Stomach (tissue), 9 donors: ENCODE results near the gene STEAP2. TPM values are rescaled to one million over a fixed set of nuclear protein-coding genes. Genes with fewer than 3 reads are reported as not detected.

Experiments
- DNase-seq, 2 donors: peaks; one replicate each; pipeline versions ENCODE4 v3.0.0 to v3.0.0-alpha.2; 2013 to 2019
- H3K27ac ChIP-seq, 5 donors: fragments of 200-600 bp in 4 of 5; sonication (generic) in 4 of 5; one replicate each; pipeline ENCODE4 v1.5.1; 2013 to 2019; ENCODE audit warnings: mild to moderate bottlenecking in 1 of 5, moderate library complexity in 1 of 5
- H3K27me3 ChIP-seq, 3 donors: fragments of 200-600 bp; sonication (generic); one replicate each; pipeline ENCODE4 v1.5.1; 2017 to 2019; ENCODE audit warnings: mixed run types in 1 of 3
- H3K36me3 ChIP-seq, 4 donors: fragments of 200-600 bp; sonication (generic); 1 replicate in 3 of 4; 2 replicates in 1 of 4; pipeline ENCODE4 v1.5.1; 2016 to 2019
- H3K4me1 ChIP-seq, 4 donors: fragments of 200-600 bp; sonication (generic); one replicate each; pipeline ENCODE4 v1.5.1; 2016 to 2019
- H3K4me3 ChIP-seq, 4 donors: fragments of 200-600 bp; sonication (generic) in 3 of 4; one replicate each; pipeline ENCODE4 v1.5.1; 2016 to 2019; ENCODE audit warnings: mild to moderate bottlenecking in 1 of 4
- H3K9me3 ChIP-seq, 4 donors: fragments of 200-600 bp; sonication (generic); one replicate each; pipeline ENCODE4 v1.5.1; 2016 to 2019
- CTCF ChIP-seq, 7 experiments: fragments of 450-650 bp in 4 of 7; fragments of 200-600 bp in 3 of 7; sonication (generic) in 3 of 7; IDR thresholded peaks; one replicate each; pipeline ENCODE4 v1.5.1; 2016 to 2019; ENCODE audit warnings: antibody characterized with exemption in 7 of 7, control low read depth in 2 of 7, mild to moderate bottlenecking in 1 of 7
- EP300 ChIP-seq: sonication (generic); formaldehyde crosslinking; IDR thresholded peaks from one replicate; pipeline ENCODE4 v1.6.1; 2017; ENCODE audit warnings: antibody characterized with exemption
- POLR2A ChIP-seq, 4 donors: fragments of 450-650 bp; IDR thresholded peaks; one replicate each; pipeline ENCODE4 v1.6.1; 2016; ENCODE audit warnings: antibody characterized with exemption in 4 of 4, control low read depth in 2 of 4, mild to moderate bottlenecking in 1 of 4, moderate library complexity in 1 of 4
- POLR2AphosphoS5 ChIP-seq, 3 donors: sonication (generic); formaldehyde crosslinking; IDR thresholded peaks; one replicate each; pipeline ENCODE4 v1.6.1; 2016; ENCODE audit warnings: antibody characterized with exemption in 3 of 3
- WGBS, 5 donors: extraction: QIAGEN DNeasy Blood & Tissue Kit in 3 of 5; methylation state at CpG; one replicate each; pipeline versions ENCODE4 v1.1.5 to v1.1.7; 2013 to 2018; 5-methylcytosine and 5-hydroxymethylcytosine counted together
- intact Hi-C: fragments of 100-400 bp; cut with DNase I; formaldehyde crosslinking; loops from one replicate; pipeline ENCODE4 v1.15.1; 2023; ENCODE audit warnings: low total_unique reads
- polyA plus RNA-seq, 3 donors: library from polyadenylated mRNA; stranded (reverse); fragments of 200-250 nt; gene quantifications; one replicate each; pipeline ENCODE4 v1.2.3, GENCODE V29; 2013
- total RNA-seq, 5 donors: library from RNA; depleted of rRNA; stranded (reverse); fragments of >200 nt; gene quantifications; one replicate each; pipeline versions ENCODE4 v1.1.0 to v1.2.3, GENCODE V29; 2014 to 2016
- donor health status: healthy with polysubstance abuse.
- donor health status: Bipolar disorder and iron deficiency.
- donor health status: healthy.

STEAP2 gene
- total and polyA plus RNA-seq, 8 donors = 0.92 to 52.7 (median 8.9) TPM

- 83 to 92% (median 88%) methylated on average over 5 of the region's 5 CpGs for WGBS, 5 donors
- no peak overlapping the region for H3K4me3 ChIP-seq
- intact Hi-C loops = no loop called here
- H3K4me1 ChIP-seq = peaks cover 0 to 7% (median 2%) of the 10 kb centered on the region in 4 donors
- H3K27ac ChIP-seq = peak overlapping the region in 2 of 5 donors; percentile 38 to 75
- no peak for TF ChIP-seq EP300
- TF ChIP-seq POLR2AphosphoS5 (IDR thresholded peaks at IDR 0.05) = no peak
- TF ChIP-seq CTCF (IDR thresholded peaks at IDR 0.05) = no peak
- no peak for TF ChIP-seq POLR2A (IDR thresholded peaks at IDR 0.05)
- no peaks in the 10 kb centered on the region for H3K9me3 ChIP-seq
- DNase-seq = peak in 1 of 2 donors; percentile 45
- H3K27me3 ChIP-seq = no peaks in the 10 kb centered on the region
- H3K36me3 ChIP-seq = peaks cover 0 to 7% (median 0%) of the 10 kb centered on the region in 4 donors
These were observed 11.5 kb downstream of the STEAP2 start for GRCh38 chr7:90222811-90223725.

GRCh38 chr7:90224195-90224594, 12.7 kb downstream of the STEAP2 start:
- Histone ChIP-seq H3K4me3 (no peak overlapping the region), H3K36me3 (peaks cover 0 to 7% (median 0%) of the 10 kb centered on the region in 4 donors), H3K4me1 (peaks cover 0 to 7% (median 2%) of the 10 kb centered on the region in 4 donors), H3K27ac (peak overlapping the region in 1 of 5 donors; percentile 75), H3K27me3 (no peaks in the 10 kb centered on the region), H3K9me3 (no peaks in the 10 kb centered on the region)
- WGBS, 5 donors = 64 to 77% (median 72%) methylated on average over 3 of the region's 3 CpGs
- no peak for DNase-seq
- intact Hi-C loops = no loop called here
- TF ChIP-seq POLR2A (IDR thresholded peaks at IDR 0.05) (no peak), POLR2AphosphoS5 (IDR thresholded peaks at IDR 0.05) (no peak), EP300 (no peak), CTCF (IDR thresholded peaks at IDR 0.05) (no peak)

GRCh38 chr7:90225181-90225580, 13.6 kb downstream of the STEAP2 start:
- intact Hi-C loops = no loop called here
- no peak overlapping the region for H3K27ac ChIP-seq
- H3K27me3 ChIP-seq = no peaks in the 10 kb centered on the region
- WGBS, 5 donors = 89 to 97% (median 94%) methylated on average over 3 of the region's 3 CpGs
- no peak for DNase-seq
- no peak overlapping the region for H3K4me3 ChIP-seq
- H3K36me3 ChIP-seq = peaks cover 0 to 7% (median 0%) of the 10 kb centered on the region in 4 donors
- H3K9me3 ChIP-seq = no peaks in the 10 kb centered on the region
- TF ChIP-seq POLR2AphosphoS5 (IDR thresholded peaks at IDR 0.05) (no peak), CTCF (IDR thresholded peaks at IDR 0.05) (no peak), POLR2A (IDR thresholded peaks at IDR 0.05) (no peak), EP300 (no peak)
- H3K4me1 ChIP-seq = peaks cover 0 to 7% (median 2%) of the 10 kb centered on the region in 4 donors

GRCh38 chr7:90225601-90226000, 14.1 kb downstream of the STEAP2 start:
- DNase-seq = no peak
- Histone ChIP-seq H3K4me3 (no peak overlapping the region), H3K36me3 (peaks cover 0 to 7% (median 0%) of the 10 kb centered on the region in 4 donors), H3K4me1 (peaks cover 0 to 9% (median 4%) of the 10 kb centered on the region in 4 donors), H3K27ac (no peak overlapping the region), H3K27me3 (no peaks in the 10 kb centered on the region), H3K9me3 (no peaks in the 10 kb centered on the region)
- no peak for TF ChIP-seq CTCF (IDR thresholded peaks at IDR 0.05)
- intact Hi-C loops = no loop called here
- WGBS, 5 donors = 42 to 59% (median 51%) methylated on average over 1 of the region's 1 CpG
